ENCODE results near the gene CEP70.

CEP70 gene

GRCh38 chr3:138452436-138452835 is 141.6 kb downstream of the CEP70 start:
- no peak for DNase-seq (ENCODE audit: low read depth in 2 of 2)

GRCh38 chr3:138451595-138452162 is 142.4 kb downstream of the CEP70 start:
- no peak for DNase-seq (ENCODE audit: low read depth in 2 of 2)

- DNase-seq (ENCODE audit: low read depth in 2 of 2): no peak
Measured at GRCh38 chr3:138450704-138451424, 143.2 kb downstream of the CEP70 start.

GRCh38 chr3:138450181-138450580 is 143.9 kb downstream of the CEP70 start:
- DNase-seq (ENCODE audit: low read depth in 2 of 2): no peak

GRCh38 chr3:138449490-138449889 is 144.6 kb downstream of the CEP70 start:
- DNase-seq (ENCODE audit: low read depth in 2 of 2): no peak

- DNase-seq (ENCODE audit: low read depth in 2 of 2): no peak
Measured at GRCh38 chr3:138448631-138449030, 145.4 kb downstream of the CEP70 start.

- no peak for DNase-seq (ENCODE audit: low read depth in 2 of 2)
Measured at GRCh38 chr3:138445654-138446053, 148.4 kb downstream of the CEP70 start.

GRCh38 chr3:138445236-138445635 is 148.8 kb downstream of the CEP70 start:
- no peak for DNase-seq (ENCODE audit: low read depth in 2 of 2)
